ENCODE data around the gene CNTNAP3B. TPM values are rescaled to one million over a fixed set of nuclear protein-coding genes. Genes with fewer than 3 reads are reported as not detected.
"Not testable (repeated sequence)": the region's sequence is repeated elsewhere in the genome, so short reads cannot be mapped to it uniquely, and the experiment has no call there.

The CNTNAP3B gene
- total RNA-seq, 2 donors from 2014 or later: 6.8 to 19.7 TPM

- not testable (repeated sequence) for DNase-seq (ENCODE audit: low spot score); H3K27me3 ChIP-seq; H3K4me3 ChIP-seq; H3K4me1 ChIP-seq; H3K9me3 ChIP-seq; H3K27ac ChIP-seq; H3K36me3 ChIP-seq
These were observed 211.9 kb downstream of the CNTNAP3B start for GRCh38 chr9:41917374-41917773.

GRCh38 chr9:41905488-41905887, 223.7 kb downstream of the CNTNAP3B start:
- H3K27ac ChIP-seq; H3K4me3 ChIP-seq; H3K4me1 ChIP-seq; DNase-seq (ENCODE audit: low spot score); H3K36me3 ChIP-seq; H3K27me3 ChIP-seq; H3K9me3 ChIP-seq: not testable (repeated sequence)

GRCh38 chr9:41902762-41903161, 226.5 kb downstream of the CNTNAP3B start:
- H3K27ac ChIP-seq; H3K27me3 ChIP-seq; H3K36me3 ChIP-seq; H3K4me1 ChIP-seq; H3K4me3 ChIP-seq; DNase-seq (ENCODE audit: low spot score); H3K9me3 ChIP-seq: not testable (repeated sequence)

GRCh38 chr9:41898720-41899343, 230.4 kb downstream of the CNTNAP3B start:
- not testable (repeated sequence) for H3K9me3 ChIP-seq; H3K27me3 ChIP-seq; H3K27ac ChIP-seq; H3K36me3 ChIP-seq; H3K4me1 ChIP-seq; DNase-seq (ENCODE audit: low spot score); H3K4me3 ChIP-seq

GRCh38 chr9:41874557-41874956, 254.7 kb downstream of the CNTNAP3B start:
- H3K27me3 ChIP-seq; DNase-seq (ENCODE audit: low spot score); H3K4me3 ChIP-seq; H3K36me3 ChIP-seq; H3K27ac ChIP-seq; H3K4me1 ChIP-seq; H3K9me3 ChIP-seq: not testable (repeated sequence)

- not testable (repeated sequence) for H3K27ac ChIP-seq; H3K27me3 ChIP-seq; H3K4me1 ChIP-seq; H3K36me3 ChIP-seq; DNase-seq (ENCODE audit: low spot score); H3K9me3 ChIP-seq; H3K4me3 ChIP-seq
These were observed 273.8 kb downstream of the CNTNAP3B start for GRCh38 chr9:41855422-41855821.

GRCh38 chr9:41851848-41852740, 277.1 kb downstream of the CNTNAP3B start:
- not testable (repeated sequence) for H3K4me3 ChIP-seq; H3K36me3 ChIP-seq; DNase-seq (ENCODE audit: low spot score); H3K9me3 ChIP-seq; H3K27me3 ChIP-seq; H3K4me1 ChIP-seq; H3K27ac ChIP-seq

GRCh38 chr9:41847829-41848228, 281.4 kb downstream of the CNTNAP3B start:
- not testable (repeated sequence) for DNase-seq (ENCODE audit: low spot score); H3K4me3 ChIP-seq; H3K27me3 ChIP-seq; H3K9me3 ChIP-seq; H3K4me1 ChIP-seq; H3K27ac ChIP-seq; H3K36me3 ChIP-seq

Other genes starting within 250 kb of the CNTNAP3B start
- not detected for gene SPATA31A6, start 54.2 kb upstream of the CNTNAP3B start, total RNA-seq

All from right atrium auricular region (tissue), 2 donors.